CD4-positive, CD25-positive, alpha-beta regulatory T cell (primary cell): ENCODE results near the gene NCAN. TPM values are rescaled to one million over a fixed set of nuclear protein-coding genes. Genes with fewer than 3 reads are reported as not detected.

Source experiments
- ATAC-seq, 2 donors: fragments of 150-1000 bp; cut with Tn5 transposase; one replicate each; pipeline ENCODE4 v1.10.0; 2021; ENCODE audit warnings: low read depth in 2 of 2, moderate number of reproducible peaks in 2 of 2, moderate library complexity in 1 of 2
- DNase-seq, 3 donors: peaks; one replicate each; pipeline versions ENCODE4 v3.0.0 to v3.0.0-alpha.2; 2012 to 2022; ENCODE audit warnings: mixed read lengths in 1 of 3
- H3K27ac ChIP-seq: one replicate; pipeline ENCODE4 v1.7.0; 2013; ENCODE audit warnings: mild to moderate bottlenecking, low read length; ENCODE audit not compliant: insufficient read depth, poor library complexity, severe bottlenecking
- H3K27me3 ChIP-seq: one replicate; pipeline ENCODE4 v1.7.0; 2013; ENCODE audit warnings: low read length; ENCODE audit not compliant: control insufficient read depth, insufficient read depth
- H3K36me3 ChIP-seq: one replicate; pipeline ENCODE4 v1.7.0; 2013; ENCODE audit warnings: mild to moderate bottlenecking, low read length, moderate library complexity; ENCODE audit not compliant: control insufficient read depth, insufficient read depth
- H3K4me1 ChIP-seq: 2 replicates; pipeline ENCODE4 v1.7.0; 2013; ENCODE audit warnings: mild to moderate bottlenecking, low read length; ENCODE audit not compliant: insufficient read depth, control insufficient read depth, poor library complexity, severe bottlenecking
- H3K4me3 ChIP-seq: one replicate; pipeline ENCODE4 v1.7.0; 2013; ENCODE audit warnings: low read depth, mild to moderate bottlenecking, low read length, moderate library complexity
- H3K9me3 ChIP-seq, 2 experiments: 1 replicate in 1 of 2; 2 replicates in 1 of 2; pipeline ENCODE4 v1.7.0; 2013; ENCODE audit warnings: low read length in 2 of 2, mild to moderate bottlenecking in 1 of 2, moderate library complexity in 1 of 2; ENCODE audit not compliant: control insufficient read depth in 2 of 2
- H3K27ac Mint-ChIP-seq, 3 donors: one replicate each; pipeline ENCODE4 v1.8.0; 2020 to 2022; ENCODE audit warnings: mild to moderate bottlenecking in 3 of 3, mixed read lengths in 3 of 3, moderate library complexity in 2 of 3
- H3K27me3 Mint-ChIP-seq: one replicate; pipeline ENCODE4 v1.8.0; 2022; ENCODE audit warnings: mild to moderate bottlenecking, mixed read lengths
- H3K36me3 Mint-ChIP-seq: one replicate; pipeline ENCODE4 v1.8.0; 2020; ENCODE audit warnings: mixed read lengths
- H3K4me1 Mint-ChIP-seq, 4 donors: one replicate each; pipeline ENCODE4 v1.8.0; 2020 to 2022; ENCODE audit warnings: mixed read lengths in 4 of 4, mild to moderate bottlenecking in 1 of 4
- H3K4me3 Mint-ChIP-seq, 4 donors: one replicate each; pipeline ENCODE4 v1.8.0; 2020 to 2022; ENCODE audit warnings: mild to moderate bottlenecking in 4 of 4, mixed read lengths in 4 of 4, moderate library complexity in 3 of 4
- H3K9me3 Mint-ChIP-seq, 7 donors: one replicate each; pipeline ENCODE4 v1.8.0; 2020 to 2022; ENCODE audit warnings: mixed read lengths in 7 of 7, mild to moderate bottlenecking in 3 of 7, moderate library complexity in 2 of 7
- polyA plus RNA-seq, 4 donors: library from polyadenylated mRNA; unstranded; fragments of 300-500 nt; fragmentation: Illumina TruSeq; gene quantifications; one replicate each; pipeline ENCODE4 v1.2.3, GENCODE V29; 2021
- total RNA-seq: library from RNA; stranded (reverse); gene quantifications from one replicate; pipeline ENCODE4 v1.2.3, GENCODE V29; 2022

The NCAN gene
- total and polyA plus RNA-seq, 5 donors from 2014 or later = not detected

DNA sequence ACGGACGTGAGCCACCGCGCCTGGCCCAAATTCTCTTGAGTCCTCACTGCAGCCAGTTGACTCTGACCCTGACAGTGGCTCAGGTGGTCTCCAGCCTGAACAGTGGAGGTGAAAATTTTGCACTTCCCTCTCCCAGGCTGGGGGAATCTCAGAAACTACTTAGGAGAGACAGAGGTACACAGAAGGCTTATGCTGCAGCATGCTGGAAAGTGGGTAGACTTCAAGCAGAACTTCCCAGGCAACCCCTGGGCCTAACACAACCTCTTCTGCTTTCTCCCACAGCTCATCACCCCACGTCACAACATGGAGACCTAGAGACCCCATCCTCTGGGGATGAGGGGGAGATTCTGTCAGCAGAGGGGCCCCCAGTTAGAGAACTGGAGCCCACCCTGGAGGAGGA is 14.4 kb downstream of the NCAN start:
- H3K4me3 Mint-ChIP-seq = no peak overlapping the region
- peaks cover 0 to 2% (median 0%) of the 10 kb centered on the region in 7 donors for H3K9me3 Mint-ChIP-seq
- H3K27ac Mint-ChIP-seq = no peak overlapping the region
- Histone ChIP-seq H3K27me3 (peaks cover 3% of the 10 kb centered on the region), H3K36me3 (no peaks in the 10 kb centered on the region), H3K4me3 (no peak overlapping the region), H3K27ac (no peak overlapping the region), H3K9me3 (no peaks in the 10 kb centered on the region), H3K4me1 (peaks cover 13% of the 10 kb centered on the region)
- DNase-seq = no peak
- peaks cover 29% of the 10 kb centered on the region for H3K27me3 Mint-ChIP-seq
- no peaks in the 10 kb centered on the region for H3K36me3 Mint-ChIP-seq
- no peak for ATAC-seq
- H3K4me1 Mint-ChIP-seq = peaks cover 0 to 4% (median 0%) of the 10 kb centered on the region in 4 donors

DNA sequence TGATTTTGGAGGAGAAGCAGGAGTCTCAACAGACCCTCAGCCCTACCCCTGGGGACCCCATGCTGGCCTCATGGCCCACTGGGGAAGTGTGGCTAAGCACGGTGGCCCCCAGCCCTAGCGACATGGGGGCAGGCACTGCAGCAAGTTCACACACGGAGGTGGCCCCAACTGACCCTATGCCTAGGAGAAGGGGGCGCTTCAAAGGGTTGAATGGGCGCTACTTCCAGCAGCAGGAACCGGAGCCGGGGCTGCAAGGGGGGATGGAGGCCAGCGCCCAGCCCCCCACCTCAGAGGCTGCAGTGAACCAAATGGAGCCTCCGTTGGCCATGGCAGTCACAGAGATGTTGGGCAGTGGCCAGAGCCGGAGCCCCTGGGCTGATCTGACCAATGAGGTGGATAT is 14.9 kb downstream of the NCAN start:
- no peak overlapping the region for H3K4me3 ChIP-seq
- H3K27ac Mint-ChIP-seq = no peak overlapping the region
- H3K9me3 Mint-ChIP-seq = peaks cover 0 to 2% (median 0%) of the 10 kb centered on the region in 7 donors
- H3K27ac ChIP-seq = no peak overlapping the region
- H3K4me1 Mint-ChIP-seq = peaks cover 0 to 4% (median 0%) of the 10 kb centered on the region in 4 donors
- peaks cover 31% of the 10 kb centered on the region for H3K27me3 Mint-ChIP-seq
- H3K36me3 Mint-ChIP-seq = no peaks in the 10 kb centered on the region
- H3K9me3 ChIP-seq = no peaks in the 10 kb centered on the region
- ATAC-seq (no peak), DNase-seq (no peak)
- no peaks in the 10 kb centered on the region for H3K36me3 ChIP-seq
- H3K4me3 Mint-ChIP-seq = no peak overlapping the region
- H3K27me3 ChIP-seq = peaks cover 3% of the 10 kb centered on the region
- H3K4me1 ChIP-seq = peaks cover 13% of the 10 kb centered on the region

DNA sequence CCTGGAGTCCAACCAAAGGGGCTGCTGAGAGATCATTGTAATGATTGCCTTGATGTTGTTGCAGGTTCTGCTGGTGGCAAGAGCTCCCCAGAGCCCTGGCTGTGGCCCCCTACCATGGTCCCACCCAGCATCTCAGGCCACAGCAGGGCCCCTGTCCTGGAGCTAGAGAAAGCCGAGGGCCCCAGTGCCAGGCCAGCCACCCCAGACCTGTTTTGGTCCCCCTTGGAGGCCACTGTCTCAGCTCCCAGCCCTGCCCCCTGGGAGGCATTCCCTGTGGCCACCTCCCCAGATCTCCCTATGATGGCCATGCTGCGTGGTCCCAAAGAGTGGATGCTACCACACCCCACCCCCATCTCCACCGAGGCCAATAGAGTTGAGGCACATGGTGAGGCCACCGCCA is 15.5 kb downstream of the NCAN start:
- H3K27ac ChIP-seq = no peak overlapping the region
- no peaks in the 10 kb centered on the region for H3K36me3 ChIP-seq
- DNase-seq = no peak
- no peaks in the 10 kb centered on the region for H3K9me3 ChIP-seq
- H3K27me3 Mint-ChIP-seq = peaks cover 31% of the 10 kb centered on the region
- peaks cover 3% of the 10 kb centered on the region for H3K27me3 ChIP-seq
- no peaks in the 10 kb centered on the region for H3K36me3 Mint-ChIP-seq
- H3K4me3 Mint-ChIP-seq = no peak overlapping the region
- H3K4me1 Mint-ChIP-seq = peaks cover 0 to 4% (median 0%) of the 10 kb centered on the region in 4 donors
- H3K4me3 ChIP-seq = no peak overlapping the region
- no peak overlapping the region for H3K27ac Mint-ChIP-seq
- H3K4me1 ChIP-seq = peaks cover 13% of the 10 kb centered on the region
- ATAC-seq = no peak
- peaks cover 0 to 2% (median 0%) of the 10 kb centered on the region in 7 donors for H3K9me3 Mint-ChIP-seq

DNA sequence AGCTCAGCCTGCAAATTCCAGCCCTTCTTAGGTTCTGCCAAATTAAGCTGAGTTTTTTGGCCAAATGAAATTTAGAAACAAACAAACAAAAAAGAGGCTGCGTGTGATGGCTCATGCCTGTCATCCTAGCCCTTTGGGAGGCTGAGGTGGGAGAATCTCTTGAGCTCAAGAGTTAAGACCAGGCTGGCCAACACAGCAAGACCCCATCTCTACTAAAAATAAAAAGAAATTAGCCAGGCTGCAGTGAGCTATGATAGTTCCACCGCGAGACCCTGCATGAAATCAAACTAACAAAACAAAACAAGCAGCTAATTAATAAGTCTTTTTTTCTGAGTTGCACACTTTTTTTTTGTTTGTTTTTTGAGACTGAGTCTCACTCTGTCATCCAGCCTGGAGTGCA is 17.9 kb downstream of the NCAN start:
- peaks cover 12 to 16% of the 10 kb centered on the region in 2 experiments for H3K9me3 ChIP-seq
- no peak overlapping the region for H3K4me3 Mint-ChIP-seq
- no peaks in the 10 kb centered on the region for H3K36me3 ChIP-seq
- peaks cover 0 to 7% (median 3%) of the 10 kb centered on the region in 7 donors for H3K9me3 Mint-ChIP-seq
- H3K4me1 ChIP-seq = peaks cover 9% of the 10 kb centered on the region
- H3K36me3 Mint-ChIP-seq = no peaks in the 10 kb centered on the region
- DNase-seq (no peak), ATAC-seq (no peak)
- no peaks in the 10 kb centered on the region for H3K27me3 ChIP-seq
- peaks cover 21% of the 10 kb centered on the region for H3K27me3 Mint-ChIP-seq
- no peak overlapping the region for H3K4me3 ChIP-seq
- peaks cover 0 to 4% (median 0%) of the 10 kb centered on the region in 4 donors for H3K4me1 Mint-ChIP-seq
- no peak overlapping the region for H3K27ac Mint-ChIP-seq
- no peak overlapping the region for H3K27ac ChIP-seq

DNA sequence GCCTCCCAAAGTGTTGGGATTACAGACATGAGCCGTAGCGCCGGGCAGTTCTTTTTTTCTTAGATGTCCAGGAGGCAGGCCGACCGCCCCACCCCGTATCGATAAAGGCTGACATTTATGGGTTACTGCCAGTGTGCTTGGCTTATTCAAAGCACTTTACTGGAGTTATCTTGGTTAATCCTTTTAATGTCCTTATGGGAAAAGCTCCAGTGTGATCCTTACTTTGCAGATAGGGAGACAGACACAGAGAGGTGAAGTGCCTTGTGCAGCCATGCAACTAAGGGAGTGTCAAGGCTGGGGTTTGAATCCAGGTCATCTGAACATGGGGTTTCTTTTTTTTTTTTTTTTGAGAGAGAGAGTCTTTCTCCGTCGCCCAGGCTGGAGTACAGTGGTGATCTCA is 19.2 kb downstream of the NCAN start:
- H3K27me3 ChIP-seq = no peaks in the 10 kb centered on the region
- no peak overlapping the region for H3K4me3 ChIP-seq
- no peak overlapping the region for H3K27ac ChIP-seq
- Mint-ChIP-seq H3K27me3 (peaks cover 17% of the 10 kb centered on the region), H3K4me1 (no peaks in the 10 kb centered on the region), H3K27ac (no peak overlapping the region), H3K36me3 (no peaks in the 10 kb centered on the region), H3K9me3 (peaks cover 0 to 14% (median 4%) of the 10 kb centered on the region in 7 donors), H3K4me3 (no peak overlapping the region)
- DNase-seq = no peak
- no peaks in the 10 kb centered on the region for H3K36me3 ChIP-seq
- H3K9me3 ChIP-seq = peaks cover 16 to 19% of the 10 kb centered on the region in 2 experiments
- no peaks in the 10 kb centered on the region for H3K4me1 ChIP-seq
- ATAC-seq = no peak

DNA sequence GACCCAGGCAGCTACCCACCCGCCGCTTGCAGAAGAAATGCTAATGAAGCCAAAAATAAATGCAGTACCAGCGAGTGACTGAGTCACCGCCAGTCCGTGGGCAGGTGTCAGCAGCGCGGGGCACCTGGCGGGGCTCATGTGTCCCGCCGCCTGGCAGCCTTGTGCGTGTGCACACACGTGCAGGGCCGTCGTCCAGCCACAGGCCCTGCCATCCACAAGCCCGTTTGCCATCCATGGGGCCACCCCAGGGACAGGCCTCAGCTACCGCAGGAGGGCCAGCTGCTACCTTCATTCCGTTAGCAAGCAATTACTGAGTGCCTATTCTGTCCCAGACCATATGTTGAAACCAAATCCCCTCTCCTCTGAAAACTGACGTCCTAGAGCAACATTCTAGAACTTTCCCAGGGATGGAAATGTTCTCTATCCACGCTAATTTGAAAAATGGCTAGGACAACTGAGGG is 20.5 kb downstream of the NCAN start:
- H3K27me3 Mint-ChIP-seq = peaks cover 17% of the 10 kb centered on the region
- ATAC-seq (no peak), DNase-seq (no peak)
- Histone ChIP-seq H3K27me3 (no peaks in the 10 kb centered on the region), H3K4me3 (no peak overlapping the region), H3K4me1 (no peaks in the 10 kb centered on the region), H3K9me3 (peaks cover 19% of the 10 kb centered on the region in 2 experiments), H3K27ac (no peak overlapping the region), H3K36me3 (no peaks in the 10 kb centered on the region)
- H3K4me1 Mint-ChIP-seq = no peaks in the 10 kb centered on the region
- H3K36me3 Mint-ChIP-seq = no peaks in the 10 kb centered on the region
- H3K27ac Mint-ChIP-seq = no peak overlapping the region
- H3K4me3 Mint-ChIP-seq = no peak overlapping the region
- H3K9me3 Mint-ChIP-seq = peaks cover 0 to 18% (median 7%) of the 10 kb centered on the region in 7 donors

DNA sequence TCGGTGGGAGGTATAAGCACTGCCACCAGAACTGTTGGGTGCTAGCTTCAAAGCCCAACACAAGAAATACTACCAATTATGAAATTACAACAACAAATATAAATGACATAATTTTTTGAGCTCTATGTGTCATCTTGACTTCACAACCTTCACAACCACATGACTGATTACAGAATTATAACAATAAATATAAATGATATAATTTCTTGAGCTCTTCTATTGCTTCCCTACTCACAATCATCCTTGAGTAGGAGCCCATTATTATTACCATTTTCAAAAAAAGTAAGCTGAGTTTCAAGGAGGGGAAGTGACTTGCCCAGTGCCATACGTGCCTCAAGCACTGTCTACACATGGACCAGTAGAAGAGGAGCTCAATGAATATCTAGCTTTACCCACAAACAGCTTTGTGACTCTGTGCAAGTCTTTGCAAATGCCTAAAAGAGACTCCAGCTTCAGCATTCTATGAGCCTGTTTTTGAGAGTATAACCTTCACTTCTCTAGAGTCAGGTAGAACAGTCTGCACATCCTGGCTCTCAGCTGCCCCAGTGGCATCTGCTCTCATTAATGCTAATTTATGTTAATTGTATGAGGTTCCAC is 22.6 kb downstream of the NCAN start:
- no peak overlapping the region for H3K27ac Mint-ChIP-seq
- Histone ChIP-seq H3K4me1 (no peaks in the 10 kb centered on the region), H3K36me3 (no peaks in the 10 kb centered on the region), H3K9me3 (peaks cover 19% of the 10 kb centered on the region in 2 experiments), H3K27ac (no peak overlapping the region), H3K27me3 (no peaks in the 10 kb centered on the region), H3K4me3 (no peak overlapping the region)
- no peak for ATAC-seq
- DNase-seq = no peak
- H3K36me3 Mint-ChIP-seq = no peaks in the 10 kb centered on the region
- no peak overlapping the region for H3K4me3 Mint-ChIP-seq
- peaks cover 0 to 20% (median 7%) of the 10 kb centered on the region in 7 donors for H3K9me3 Mint-ChIP-seq
- no peaks in the 10 kb centered on the region for H3K4me1 Mint-ChIP-seq
- peaks cover 16% of the 10 kb centered on the region for H3K27me3 Mint-ChIP-seq

DNA sequence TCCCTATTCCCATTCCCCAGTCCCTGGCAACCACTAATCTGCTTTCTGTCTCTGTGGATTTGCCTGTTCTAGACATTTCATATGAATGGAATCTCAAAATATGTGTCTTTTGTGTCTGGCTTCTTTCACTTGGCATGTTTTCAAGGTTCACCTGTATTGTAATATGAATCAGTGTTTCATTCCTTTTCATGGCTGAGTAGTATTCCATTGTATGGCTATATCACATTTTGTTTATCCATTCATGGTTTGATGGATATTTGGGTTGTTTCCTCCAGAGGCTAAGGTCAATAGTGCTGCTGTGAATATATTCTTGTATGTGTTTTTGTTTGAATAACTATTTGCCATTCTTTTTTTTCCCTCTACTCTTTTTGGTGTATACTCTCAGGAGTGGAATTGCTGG is 24.4 kb downstream of the NCAN start:
- H3K27me3 ChIP-seq = no peaks in the 10 kb centered on the region
- Mint-ChIP-seq H3K9me3 (peaks cover 0 to 20% (median 7%) of the 10 kb centered on the region in 7 donors), H3K36me3 (no peaks in the 10 kb centered on the region), H3K4me3 (no peak overlapping the region), H3K4me1 (no peaks in the 10 kb centered on the region), H3K27me3 (peaks cover 21% of the 10 kb centered on the region), H3K27ac (no peak overlapping the region)
- no peaks in the 10 kb centered on the region for H3K36me3 ChIP-seq
- peaks cover 19% of the 10 kb centered on the region in 2 experiments for H3K9me3 ChIP-seq
- no peak overlapping the region for H3K4me3 ChIP-seq
- no peaks in the 10 kb centered on the region for H3K4me1 ChIP-seq
- H3K27ac ChIP-seq = no peak overlapping the region
- DNase-seq (no peak), ATAC-seq (no peak)
